SK-N-MC (cell line): ENCODE measurements around the gene RNF41.

ENCODE experiments used
- FOXP2 ChIP-seq: optimal IDR thresholded peaks from 2 replicates; pipeline ENCODE3; 2011; ENCODE audit warnings: mild to moderate bottlenecking, moderate library complexity; ENCODE audit not compliant: insufficient read depth; ENCODE audit errors: extremely low read length, control extremely low read depth
- POLR2AphosphoS5 ChIP-seq: IDR thresholded peaks from 2 replicates; pipeline ENCODE4 v1.6.1; 2012; ENCODE audit warnings: mild to moderate bottlenecking, low read depth, low read length, borderline replicate concordance

- no peak for TF ChIP-seq POLR2AphosphoS5
- TF ChIP-seq FOXP2: no peak
These were observed 39.2 kb upstream of the RNF41 start for GRCh38 chr12:56260921-56261320.
